Right hindlimb (tissue), 1 donor: ENCODE measurements around the gene PRPF19.

Experiments
- DNase-seq: peaks from one replicate; pipeline ENCODE4 v3.0.0-alpha.2; 2018

PRPF19 gene

DNA sequence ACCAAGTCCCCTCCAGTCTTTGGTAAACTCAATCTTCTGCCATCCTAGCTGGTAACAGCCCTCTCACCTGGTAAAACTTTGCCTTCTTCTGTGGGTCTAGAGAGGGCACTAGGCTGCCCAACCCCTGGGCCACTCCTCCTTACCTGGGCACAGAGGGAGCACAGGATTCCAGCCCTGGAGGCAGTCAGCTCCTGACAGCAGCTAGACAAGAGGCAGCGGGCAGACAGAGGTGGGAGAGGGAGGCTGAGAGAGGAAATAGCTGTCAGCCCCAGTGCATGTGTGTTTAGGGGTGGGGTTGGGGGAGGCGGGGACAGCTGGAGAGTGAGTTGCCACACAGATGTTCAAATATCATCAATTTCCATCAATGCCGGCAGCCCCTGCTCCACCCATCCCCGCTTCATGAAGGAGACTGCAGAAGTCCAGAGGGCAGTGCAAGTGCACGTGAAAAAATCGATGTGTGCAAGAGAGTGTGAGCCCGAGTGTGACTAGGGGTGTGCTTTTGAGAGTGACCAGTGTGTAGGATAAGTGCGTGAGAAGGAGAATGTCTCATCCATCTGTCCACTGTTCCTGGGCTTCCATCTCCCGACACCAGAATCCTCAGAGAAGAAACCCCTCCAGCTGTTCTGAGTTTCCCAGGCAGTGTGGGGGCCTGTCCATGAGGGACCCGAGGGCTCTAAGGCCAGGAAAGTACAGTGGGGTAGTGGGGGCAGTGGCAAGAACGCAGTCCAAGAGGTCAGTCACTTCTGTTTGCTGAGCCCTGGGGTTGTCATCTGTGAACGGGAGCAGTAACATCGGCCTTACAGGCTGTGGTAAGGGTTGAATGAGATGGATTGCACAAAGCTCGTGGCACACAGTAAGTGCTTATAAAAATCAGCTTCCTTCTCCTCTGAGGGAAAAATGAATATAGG, 50.4 kb downstream of the PRPF19 start, which contains the start of gene PTGDR2:
Gene PTGDR2 (minus strand): TSS at position 225 of the 908 bp plus-strand sequence. CDS start 2,228 bp downstream, outside the sequence.
- DNase-seq: no peak

DNA sequence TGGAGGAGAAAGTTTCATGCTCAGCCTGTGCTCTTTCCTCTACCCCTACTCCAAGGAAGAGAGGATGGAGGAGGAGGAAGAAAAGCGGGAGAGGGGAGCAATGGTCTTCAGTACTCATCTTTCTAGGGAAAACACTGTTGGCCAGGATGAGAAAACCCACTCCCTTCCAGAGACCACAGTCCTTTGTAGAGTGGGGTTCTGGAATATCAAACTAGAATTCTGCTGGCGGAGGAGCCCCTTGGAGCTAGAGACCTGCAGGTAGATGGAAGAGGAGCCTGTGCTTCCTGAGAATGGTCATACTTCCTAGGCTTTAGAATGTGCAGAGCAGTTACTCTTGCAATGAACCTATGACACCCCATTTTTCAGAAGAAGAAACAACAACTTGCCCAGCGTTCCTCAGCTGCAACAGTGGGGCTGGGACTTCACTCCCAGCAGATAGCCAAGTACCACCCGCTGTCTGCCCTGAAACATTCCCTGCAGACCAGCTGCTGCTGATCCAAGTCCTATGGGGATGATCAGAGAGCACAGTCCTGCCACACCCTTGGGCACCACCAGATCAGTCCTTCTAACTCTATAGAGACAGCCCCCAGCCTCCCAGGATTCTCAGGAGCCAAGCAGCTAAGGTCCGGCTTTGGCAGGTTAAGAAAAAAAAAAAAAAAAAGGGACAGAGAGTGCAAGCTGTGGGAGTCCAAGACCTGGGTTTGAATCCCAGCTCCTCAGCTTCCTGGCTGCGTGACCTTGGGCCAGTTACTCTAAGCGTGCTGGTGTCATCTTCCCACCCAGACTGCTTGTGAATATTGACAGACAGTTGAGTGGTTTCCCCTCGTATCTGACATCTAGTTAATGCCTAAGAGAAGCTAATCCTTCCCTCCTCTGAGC, 51.3 kb downstream of the PRPF19 start:
- DNase-seq: no peak

DNA sequence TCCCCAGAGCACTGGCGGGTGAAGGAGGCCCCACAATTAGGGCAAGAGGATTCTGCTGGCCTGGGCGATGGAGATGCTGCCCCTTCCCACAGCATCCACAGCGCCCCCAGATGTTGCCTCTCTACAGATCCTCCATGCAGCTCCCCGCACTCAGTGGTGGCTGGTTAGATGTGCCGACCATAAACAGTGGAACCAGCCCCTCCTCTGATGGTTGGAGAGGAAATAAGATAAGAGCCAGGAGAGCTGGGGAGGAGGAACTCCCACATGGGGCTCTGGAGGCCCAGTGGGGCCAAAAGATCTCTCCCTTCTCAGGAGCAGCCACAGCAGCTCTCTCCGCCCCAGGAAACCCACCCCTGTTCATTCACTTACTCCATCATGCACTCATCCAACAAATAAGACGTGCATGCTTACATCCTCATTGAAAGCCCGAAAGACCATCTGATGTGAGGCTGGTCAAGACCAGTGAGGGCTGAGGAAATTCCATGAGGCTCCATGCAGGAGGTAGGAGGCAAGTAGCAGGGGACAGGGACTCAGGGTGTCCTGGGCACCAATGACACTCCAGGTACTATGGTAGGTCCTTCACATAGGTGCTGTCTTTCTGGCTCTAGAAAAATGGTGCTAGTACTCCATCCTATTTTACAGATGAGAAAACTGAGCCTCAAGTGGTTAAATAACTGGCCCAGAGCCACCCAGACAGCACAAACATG, 52.1 kb downstream of the PRPF19 start:
- DNase-seq: no peak

DNA sequence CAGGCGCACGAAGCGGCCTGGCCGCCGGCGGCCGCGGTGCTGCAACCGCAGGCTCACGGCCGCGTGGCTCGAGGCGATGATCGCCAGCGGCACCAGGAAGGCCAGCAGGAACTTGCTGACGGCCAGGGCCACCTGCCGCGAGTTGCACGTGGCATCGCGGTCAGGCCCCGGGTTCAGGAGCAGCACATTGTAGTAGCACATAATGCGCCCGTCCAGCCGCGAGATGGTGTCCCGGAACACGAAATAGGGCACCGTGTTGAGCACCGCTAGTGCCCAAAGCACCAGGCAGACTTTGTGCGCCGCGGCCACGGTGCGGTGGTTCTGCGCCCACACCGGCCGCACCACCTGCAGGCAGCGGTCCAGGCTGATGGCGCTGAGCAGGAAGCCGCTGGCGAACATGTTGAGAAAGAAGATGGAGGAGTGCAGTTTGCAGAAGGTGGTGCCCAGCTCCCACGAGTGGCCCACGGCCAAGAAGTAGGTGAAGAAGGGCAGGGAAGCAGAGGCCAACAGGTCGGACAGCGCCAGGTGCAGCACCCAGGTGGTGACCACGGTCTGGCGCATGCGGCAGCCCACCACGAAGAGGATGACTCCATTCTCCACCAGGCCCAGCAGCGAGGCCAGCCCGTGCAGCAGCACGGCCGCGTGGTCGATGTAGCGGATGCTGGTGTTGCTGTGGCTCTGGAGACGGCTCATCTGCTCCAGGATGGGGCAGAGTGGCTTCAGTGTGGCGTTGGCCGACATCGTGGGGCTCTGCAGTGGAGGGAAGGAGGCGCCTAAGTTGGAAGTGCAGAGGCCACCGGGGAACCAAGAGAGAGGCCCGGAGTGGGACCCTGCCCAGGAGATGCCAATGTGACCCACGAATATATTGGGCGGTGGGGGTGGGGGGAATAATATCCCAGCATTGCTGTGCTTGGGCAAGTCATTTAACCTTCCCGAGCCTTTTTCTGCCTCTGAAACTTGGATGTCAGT, 53.1 kb downstream of the PRPF19 start:
- DNase-seq: no peak

DNA sequence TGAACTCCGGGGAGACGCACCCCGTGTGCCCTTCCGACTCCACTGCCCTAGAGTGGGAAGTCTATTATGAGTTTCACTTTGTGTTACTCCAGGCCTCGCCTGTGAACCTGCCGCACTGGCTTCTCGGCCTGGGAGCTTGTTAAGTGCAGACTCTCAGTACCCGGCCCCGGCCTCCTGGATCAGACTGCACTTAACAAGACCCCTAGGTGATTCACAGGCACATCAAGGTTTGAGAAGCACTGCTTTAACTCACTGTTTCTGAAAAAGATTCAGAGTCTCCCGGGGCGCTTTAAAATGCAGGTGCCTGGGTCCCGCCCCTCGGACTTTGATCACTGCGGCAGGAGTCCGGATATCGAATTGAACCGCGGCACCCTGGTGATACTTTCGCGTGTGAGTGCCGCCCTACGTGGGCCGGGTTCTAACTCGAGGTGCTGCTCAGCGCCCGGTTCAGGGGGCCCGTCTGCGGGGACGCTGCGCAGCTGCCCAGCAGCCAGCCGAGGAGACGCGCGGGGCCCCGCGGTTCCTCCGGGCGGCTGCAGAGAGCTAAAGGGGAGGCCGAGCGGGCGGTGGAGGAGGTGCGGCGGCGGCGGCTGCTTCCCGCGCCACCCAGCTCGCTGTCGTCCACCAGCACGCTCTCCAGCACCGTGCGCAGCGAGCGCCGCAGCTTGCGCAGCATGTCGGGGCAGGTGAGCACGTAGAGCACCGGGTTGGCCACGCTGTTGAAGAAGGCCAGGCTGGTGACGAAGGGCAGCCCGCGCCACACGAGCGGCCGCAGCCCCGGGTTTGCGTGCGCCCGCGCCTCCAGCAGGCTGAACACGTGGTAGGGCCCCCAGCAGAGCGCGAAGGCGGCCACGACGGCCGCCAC, 54.0 kb downstream of the PRPF19 start:
- no peak for DNase-seq

- no peak for DNase-seq
Measured at GRCh38 chr11:60851327-60852104, 54.9 kb downstream of the PRPF19 start.

DNA sequence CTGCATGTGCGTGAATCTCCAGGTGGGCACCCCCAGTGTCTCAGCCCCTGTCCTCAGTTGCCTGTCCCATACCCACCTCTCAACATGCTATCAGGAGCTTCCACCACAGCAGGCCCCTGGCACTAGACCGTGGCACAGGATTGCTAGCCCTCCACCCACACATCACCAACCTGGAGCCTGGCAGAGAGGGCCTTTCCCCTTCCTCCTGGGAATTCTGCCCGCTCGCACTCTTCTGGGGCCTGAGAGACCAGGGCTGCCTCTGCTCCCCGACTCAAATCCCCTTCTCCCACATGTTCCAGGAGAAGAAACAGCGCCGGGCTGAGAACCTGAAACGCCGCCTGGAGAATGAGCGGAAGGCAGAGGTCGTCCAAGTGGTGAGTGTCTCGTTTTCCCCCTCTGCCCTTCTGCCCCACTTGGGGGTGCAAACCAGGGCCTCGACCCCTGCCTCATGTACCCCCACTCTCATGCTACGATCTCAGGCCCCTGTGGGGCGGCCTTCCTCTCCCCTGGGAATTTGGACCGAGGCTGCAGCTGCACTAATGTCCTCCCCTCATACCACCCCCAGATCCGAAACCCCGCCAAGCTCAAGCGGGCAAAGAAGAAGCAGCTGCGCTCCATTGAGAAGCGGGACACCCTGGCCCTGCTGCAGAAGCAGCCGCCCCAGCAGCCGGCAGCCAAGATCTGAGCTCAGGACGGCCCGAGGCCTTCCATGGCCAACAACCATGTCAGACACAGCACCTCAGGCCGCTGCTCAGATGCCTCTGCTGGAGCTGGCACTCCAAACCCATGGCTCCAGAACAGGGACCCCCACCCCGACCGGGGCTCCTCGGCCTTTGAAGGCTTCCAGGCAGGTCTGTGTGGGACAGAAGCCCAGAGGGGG, 56.5 kb downstream of the PRPF19 start:
- DNase-seq: no peak

- no peak for DNase-seq
Measured at GRCh38 chr11:60848714-60849151, 57.7 kb downstream of the PRPF19 start.

DNA sequence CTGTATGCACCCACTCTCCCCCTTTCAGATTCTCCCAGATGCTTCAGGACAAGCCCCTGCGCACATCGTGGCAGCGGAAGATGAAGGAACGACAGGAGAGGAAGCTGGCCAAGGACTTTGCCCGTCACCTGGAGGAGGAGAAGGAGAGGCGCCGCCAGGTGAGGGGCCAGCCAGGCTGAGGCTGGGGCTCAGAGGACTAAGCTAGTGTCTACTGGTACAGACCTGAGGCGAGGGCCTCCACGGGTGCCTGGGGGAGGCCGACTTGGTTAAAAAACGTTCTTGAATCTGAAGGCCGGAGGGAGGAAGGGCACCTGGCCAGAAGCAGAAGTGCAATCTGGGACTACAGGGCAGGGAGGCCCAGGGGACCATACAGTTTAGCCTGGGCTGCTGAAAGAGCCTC, 58.5 kb downstream of the PRPF19 start:
- no peak for DNase-seq

- DNase-seq: no peak
Measured at GRCh38 chr11:60847281-60847680, 59.1 kb downstream of the PRPF19 start.

DNA sequence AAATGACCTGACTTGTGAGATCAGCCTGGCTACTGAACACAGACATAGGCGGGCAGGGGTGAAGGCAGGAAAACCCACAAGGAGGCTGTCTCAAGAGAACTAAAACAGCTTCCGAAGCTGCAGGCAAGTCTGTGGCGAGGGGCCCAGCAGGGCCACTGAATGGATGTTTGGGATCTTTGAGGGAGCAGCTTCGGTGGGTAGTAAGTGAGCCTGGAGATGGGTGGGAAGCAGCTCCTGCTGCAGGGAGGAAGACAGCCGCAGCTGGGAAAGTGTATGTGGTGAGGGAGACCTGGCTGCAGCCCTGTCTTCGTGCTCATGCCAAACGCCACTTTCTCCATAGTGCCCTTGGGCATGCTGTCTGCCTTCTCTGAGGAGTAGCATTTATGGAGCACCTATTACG, 61.0 kb downstream of the PRPF19 start:
- no peak for DNase-seq

GRCh38 chr11:60844870-60845221, 61.5 kb downstream of the PRPF19 start:
- no peak for DNase-seq

DNA sequence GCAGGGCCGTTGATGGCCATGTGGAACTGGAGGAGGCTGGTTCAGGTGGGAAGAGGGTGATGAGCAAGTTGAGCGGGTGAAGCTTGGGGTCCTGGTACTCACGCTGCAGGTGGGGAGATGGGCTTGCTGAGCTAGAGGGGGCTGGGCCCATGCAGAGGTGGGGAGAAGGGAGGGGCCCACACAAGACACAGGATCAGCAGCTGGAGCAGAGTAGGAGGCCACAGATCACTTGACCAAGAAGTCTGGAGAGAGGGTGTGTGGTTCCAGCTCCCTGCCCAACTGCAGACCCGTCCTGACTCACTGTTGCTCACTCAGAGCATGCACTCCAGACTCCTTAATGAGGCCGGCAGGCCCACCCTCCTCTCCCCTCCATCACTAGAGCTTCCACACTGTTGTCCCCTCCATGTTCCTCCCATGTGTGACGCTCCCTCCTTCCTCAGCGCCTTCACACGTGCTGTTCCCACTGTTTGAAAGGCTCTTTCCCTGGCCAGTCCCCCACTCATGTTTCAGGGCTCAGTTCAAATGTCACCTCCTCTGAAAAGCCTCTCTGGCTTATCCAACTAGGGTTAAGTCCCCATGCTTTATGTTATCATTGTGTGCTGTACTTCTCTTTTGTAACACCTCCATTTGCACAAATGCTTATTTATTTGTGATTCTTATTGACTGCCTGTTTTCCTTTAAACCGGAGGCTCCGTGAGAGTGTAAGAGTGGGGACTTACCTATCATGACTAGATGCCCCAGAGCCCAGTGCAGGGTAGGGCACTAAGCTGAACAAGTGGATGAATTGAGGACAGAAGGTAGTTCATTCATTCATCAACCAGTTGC, 62.1 kb downstream of the PRPF19 start:
- no peak for DNase-seq

GRCh38 chr11:60842668-60843600, 63.5 kb downstream of the PRPF19 start:
- no peak for DNase-seq

DNA sequence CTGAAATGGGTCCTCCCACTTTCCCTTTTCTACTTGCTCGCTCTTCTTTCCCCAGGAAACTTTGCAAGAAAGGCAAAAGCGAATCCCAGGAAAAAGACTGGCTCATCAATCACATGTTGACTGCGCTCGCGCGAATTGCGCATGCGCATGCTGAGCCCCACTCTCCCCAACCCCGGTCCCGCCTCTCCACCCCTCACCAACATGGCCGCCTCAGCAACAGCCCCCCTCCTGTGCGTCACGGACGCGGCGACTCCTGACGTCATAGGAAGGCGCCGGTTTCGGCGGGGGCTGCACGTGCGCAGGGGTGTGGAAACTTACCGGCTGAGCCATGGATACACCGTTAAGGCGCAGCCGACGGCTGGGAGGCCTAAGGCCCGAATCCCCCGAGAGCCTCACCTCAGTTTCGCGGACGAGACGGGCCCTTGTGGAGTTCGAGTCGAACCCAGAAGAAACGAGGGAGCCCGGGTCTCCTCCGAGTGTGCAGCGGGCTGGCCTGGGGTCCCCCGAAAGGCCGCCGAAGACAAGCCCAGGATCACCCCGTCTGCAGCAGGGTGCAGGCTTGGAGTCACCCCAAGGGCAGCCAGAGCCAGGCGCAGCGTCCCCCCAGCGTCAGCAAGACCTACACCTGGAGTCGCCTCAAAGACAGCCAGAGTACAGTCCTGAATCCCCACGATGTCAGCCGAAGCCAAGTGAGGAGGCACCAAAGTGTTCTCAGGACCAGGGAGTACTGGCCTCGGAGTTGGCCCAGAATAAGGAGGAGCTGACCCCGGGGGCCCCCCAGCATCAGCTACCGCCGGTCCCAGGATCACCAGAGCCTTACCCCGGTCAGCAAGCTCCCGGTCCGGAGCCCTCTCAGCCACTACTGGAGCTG, 64.4 kb downstream of the PRPF19 start, which contains the start of gene CCDC86:
Gene CCDC86 (plus strand): TSS at position 317 of the 871 bp plus-strand sequence. CDS start 12 bp downstream, at position 329.
- peak; percentile 98 for DNase-seq
